Mesenchymal stem cell (in vitro differentiated cells and primary cell): ENCODE data around the gene ZNF576.

ENCODE experiments used
- DNase-seq: peaks from one replicate; pipeline ENCODE4 v3.0.0-alpha.2; 2013
- H2AFZ ChIP-seq: one replicate; pipeline ENCODE4 v1.6.1; 2013; ENCODE audit warnings: low read depth, mild to moderate bottlenecking, control low read depth, inconsistent platforms, low read length, moderate library complexity
- H2AK5ac ChIP-seq: 2 replicates; pipeline ENCODE4 v1.6.1; 2013; ENCODE audit warnings: low read length, moderate library complexity, mild to moderate bottlenecking, inconsistent platforms; ENCODE audit not compliant: severe bottlenecking
- H2BK120ac ChIP-seq: one replicate; pipeline ENCODE4 v1.6.1; 2013; ENCODE audit warnings: low read depth, mild to moderate bottlenecking, inconsistent platforms, low read length, moderate library complexity
- H2BK12ac ChIP-seq, 2 experiments: one replicate each; pipeline ENCODE4 v1.6.1; 2013; ENCODE audit warnings: inconsistent platforms in 2 of 2, low read length in 2 of 2, mild to moderate bottlenecking in 2 of 2, moderate library complexity in 2 of 2, control low read depth in 1 of 2
- H2BK15ac ChIP-seq: one replicate; pipeline ENCODE4 v1.6.1; 2013; ENCODE audit warnings: mild to moderate bottlenecking, low read depth, inconsistent platforms; ENCODE audit not compliant: poor library complexity, severe bottlenecking
- H2BK5ac ChIP-seq: 2 replicates; pipeline ENCODE4 v1.6.1; 2013; ENCODE audit warnings: low read depth, mild to moderate bottlenecking, low read length, control low read depth, inconsistent platforms; ENCODE audit not compliant: poor library complexity, severe bottlenecking
- H3K14ac ChIP-seq, 2 experiments: one replicate each; pipeline ENCODE4 v1.6.1; 2013; ENCODE audit warnings: inconsistent platforms in 2 of 2, low read length in 2 of 2, control low read depth in 1 of 2, mild to moderate bottlenecking in 1 of 2, moderate library complexity in 1 of 2
- H3K18ac ChIP-seq, 2 experiments: one replicate each; pipeline ENCODE4 v1.6.1; 2013; ENCODE audit warnings: inconsistent platforms in 2 of 2, low read length in 2 of 2, control low read depth in 1 of 2, low read depth in 1 of 2, mild to moderate bottlenecking in 1 of 2
- H3K23ac ChIP-seq, 2 experiments: one replicate each; pipeline ENCODE4 v1.6.1; 2013; ENCODE audit warnings: inconsistent platforms in 2 of 2, low read length in 2 of 2, mild to moderate bottlenecking in 2 of 2, moderate library complexity in 2 of 2, control low read depth in 1 of 2
- H3K27ac ChIP-seq: 2 replicates; pipeline ENCODE4 v1.5.1; 2013; ENCODE audit warnings: mild to moderate bottlenecking, moderate library complexity, low read length, control low read depth, inconsistent platforms; ENCODE audit not compliant: poor library complexity, severe bottlenecking
- H3K27me3 ChIP-seq, 2 experiments: 2 replicates each; pipeline versions ENCODE4 v1.6.1 to v1.7.0; 2013; ENCODE audit warnings: low read length in 2 of 2, mild to moderate bottlenecking in 2 of 2, moderate library complexity in 2 of 2, control low read depth in 1 of 2, inconsistent platforms in 1 of 2; ENCODE audit not compliant: control insufficient read depth in 1 of 2, insufficient read depth in 1 of 2
- H3K36me3 ChIP-seq, 2 experiments: 2 replicates each; pipeline versions ENCODE4 v1.6.1 to v1.7.0; 2013; ENCODE audit warnings: low read length in 2 of 2, control low read depth in 1 of 2, inconsistent platforms in 1 of 2, low read depth in 1 of 2, mild to moderate bottlenecking in 1 of 2; ENCODE audit not compliant: insufficient read depth in 2 of 2, control insufficient read depth in 1 of 2
- H3K4ac ChIP-seq, 2 experiments: one replicate each; pipeline ENCODE4 v1.6.1; 2013; ENCODE audit warnings: inconsistent platforms in 2 of 2, low read length in 2 of 2, mild to moderate bottlenecking in 2 of 2, moderate library complexity in 2 of 2, control low read depth in 1 of 2, low read depth in 1 of 2
- H3K4me1 ChIP-seq: 2 replicates; pipeline ENCODE4 v1.6.1; 2013; ENCODE audit warnings: low read depth, low read length, control low read depth; ENCODE audit not compliant: control insufficient read depth, insufficient read depth
- H3K4me2 ChIP-seq: 2 replicates; pipeline ENCODE4 v1.6.1; 2013; ENCODE audit warnings: low read length, mild to moderate bottlenecking, inconsistent platforms; ENCODE audit not compliant: poor library complexity, severe bottlenecking
- H3K4me3 ChIP-seq, 2 experiments: 2 replicates each; pipeline versions ENCODE4 v1.5.1 to v1.7.0; 2013; ENCODE audit warnings: low read length in 2 of 2, mild to moderate bottlenecking in 2 of 2, control low read depth in 1 of 2, low read depth in 1 of 2; ENCODE audit not compliant: insufficient read depth in 1 of 2
- H3K79me1 ChIP-seq: replicated peaks from 2 replicates; pipeline ENCODE4 v1.6.1; 2013; ENCODE audit warnings: mild to moderate bottlenecking, control low read depth, low read length, inconsistent platforms; ENCODE audit not compliant: poor library complexity, severe bottlenecking
- H3K9ac ChIP-seq: 2 replicates; pipeline ENCODE4 v1.7.0; 2013; ENCODE audit warnings: mild to moderate bottlenecking, low read length, moderate library complexity
- H3K9me3 ChIP-seq: 2 replicates; pipeline ENCODE4 v1.7.0; 2013; ENCODE audit warnings: mild to moderate bottlenecking, low read length; ENCODE audit not compliant: control insufficient read depth
- H4K8ac ChIP-seq: one replicate; pipeline ENCODE4 v1.6.1; 2013; ENCODE audit warnings: inconsistent platforms, mild to moderate bottlenecking, low read length, moderate library complexity
- H4K91ac ChIP-seq: one replicate; pipeline ENCODE4 v1.6.1; 2013; ENCODE audit warnings: mild to moderate bottlenecking, low read length, inconsistent platforms
- WGBS: methylation state at CpG from one replicate; pipeline ENCODE4 v1.1.7; 2013; ENCODE audit warnings: mixed read lengths; 5-methylcytosine and 5-hydroxymethylcytosine counted together

Gene ZNF576

GRCh38 chr19:43616306-43616705 lies 19.9 kb downstream of the ZNF576 start:
- no peaks in the 10 kb centered on the region for H3K27me3 ChIP-seq
- H2BK15ac ChIP-seq, result no peak overlapping the region
- no peak overlapping the region for H3K23ac ChIP-seq
- H4K91ac ChIP-seq, result no peak overlapping the region
- H3K14ac ChIP-seq, result no peak overlapping the region
- H2BK5ac ChIP-seq, result no peak overlapping the region
- no peak for DNase-seq
- H2BK12ac ChIP-seq, result no peak overlapping the region
- peaks cover 28 to 32% of the 10 kb centered on the region in 2 experiments for H3K36me3 ChIP-seq
- no peak overlapping the region for H2AK5ac ChIP-seq
- H3K9me3 ChIP-seq, result no peaks in the 10 kb centered on the region
- no peak overlapping the region for H2AFZ ChIP-seq
- H2BK120ac ChIP-seq, result no peak overlapping the region
- WGBS, result no CpG with 5 or more reads among the region's 1 CpG
- no peak overlapping the region for H4K8ac ChIP-seq
- no peak overlapping the region for H3K9ac ChIP-seq
- H3K27ac ChIP-seq, result no peak overlapping the region
- H3K4me1 ChIP-seq, result peaks cover 13% of the 10 kb centered on the region
- no peak overlapping the region for H3K4me3 ChIP-seq
- no peak overlapping the region for H3K18ac ChIP-seq
- H3K79me1 ChIP-seq, result peaks cover 39% of the 10 kb centered on the region
- H3K4me2 ChIP-seq, result no peak overlapping the region
- no peak overlapping the region for H3K4ac ChIP-seq

GRCh38 chr19:43616954-43617353 lies 20.6 kb downstream of the ZNF576 start:
- H4K91ac ChIP-seq, result no peak overlapping the region
- no peak overlapping the region for H3K4me3 ChIP-seq
- H2AK5ac ChIP-seq, result no peak overlapping the region
- H4K8ac ChIP-seq, result no peak overlapping the region
- H3K36me3 ChIP-seq, result peaks cover 22 to 26% of the 10 kb centered on the region in 2 experiments
- no peak overlapping the region for H2BK120ac ChIP-seq
- no peaks in the 10 kb centered on the region for H3K27me3 ChIP-seq
- H3K4me2 ChIP-seq, result no peak overlapping the region
- H3K9me3 ChIP-seq, result no peaks in the 10 kb centered on the region
- no peak overlapping the region for H3K4ac ChIP-seq
- H3K79me1 ChIP-seq, result peaks cover 36% of the 10 kb centered on the region
- H2BK12ac ChIP-seq, result no peak overlapping the region
- H2AFZ ChIP-seq, result no peak overlapping the region
- 97% methylated on average over 6 of the region's 6 CpGs for WGBS
- peaks cover 13% of the 10 kb centered on the region for H3K4me1 ChIP-seq
- H2BK5ac ChIP-seq, result no peak overlapping the region
- DNase-seq, result no peak
- no peak overlapping the region for H3K9ac ChIP-seq
- no peak overlapping the region for H3K14ac ChIP-seq
- H3K23ac ChIP-seq, result no peak overlapping the region
- H3K18ac ChIP-seq, result no peak overlapping the region
- H3K27ac ChIP-seq, result no peak overlapping the region
- H2BK15ac ChIP-seq, result no peak overlapping the region

- H3K4me2 ChIP-seq, result peak overlapping the region; percentile 60
- WGBS, result 4% methylated on average over 14 of the region's 14 CpGs
These were observed 22.5 kb downstream of the ZNF576 start for GRCh38 chr19:43618921-43619261.

GRCh38 chr19:43619262-43620060 lies 23.1 kb downstream of the ZNF576 start, which contains the start of gene ZNF428:
ZNF428 (minus strand) TSS chr19:43619629; CDS start chr19:43614304, 5,325 bp downstream.
- H3K36me3 ChIP-seq, result peaks cover 0 to 21% of the 10 kb centered on the region in 2 experiments
- H3K14ac ChIP-seq, result peak within 1 kb of the TSS in 1 of 2 experiments; percentile 97
- H3K9me3 ChIP-seq, result no peaks in the 10 kb centered on the region
- peak within 1 kb of the TSS; percentile 91 for H3K27ac ChIP-seq
- peak within 1 kb of the TSS; percentile 60 for H3K4me2 ChIP-seq
- H2BK120ac ChIP-seq, result peak within 1 kb of the TSS; percentile 52
- no peaks in the 10 kb centered on the region for H3K27me3 ChIP-seq
- under 1% methylated on average over 81 of the region's 81 CpGs for WGBS
- H3K79me1 ChIP-seq, result peaks cover 21% of the 10 kb centered on the region
- peak within 1 kb of the TSS; percentile 75 for H2BK5ac ChIP-seq
- peak within 1 kb of the TSS; percentile 89 for H2AK5ac ChIP-seq
- H3K4me3 ChIP-seq, result peak within 1 kb of the TSS; percentile 75 to 91
- peak within 1 kb of the TSS; percentile 72 for H2AFZ ChIP-seq
- peak within 1 kb of the TSS; percentile 83 for H4K8ac ChIP-seq
- H4K91ac ChIP-seq, result peak within 1 kb of the TSS; percentile 67
- H3K23ac ChIP-seq, result peak within 1 kb of the TSS in 1 of 2 experiments; percentile 90
- peak within 1 kb of the TSS; percentile 78 to 93 for H3K18ac ChIP-seq
- H3K9ac ChIP-seq, result peak within 1 kb of the TSS; percentile 92
- peak within 1 kb of the TSS; percentile 18 to 56 for H2BK12ac ChIP-seq
- H2BK15ac ChIP-seq, result peak within 1 kb of the TSS; percentile 80
- DNase-seq, result peak; percentile 93
- H3K4me1 ChIP-seq, result peaks cover 10% of the 10 kb centered on the region
- peak within 1 kb of the TSS; percentile 42 to 91 for H3K4ac ChIP-seq

More at GRCh38 chr19:43618921-43619261, 22.5 kb downstream of the ZNF576 start:
- Histone ChIP-seq H3K9me3 (no peaks in the 10 kb centered on the region), H3K4me1 (peaks cover 10% of the 10 kb centered on the region), H3K27ac (peak overlapping the region; percentile 91), H4K8ac (peak overlapping the region; percentile 83), H2BK120ac (no peak overlapping the region), H4K91ac (peak overlapping the region; percentile 67), H3K4me3 (peak overlapping the region; percentile 75 to 91), H2BK12ac (peak overlapping the region in 1 of 2 experiments; percentile 56), H3K79me1 (peaks cover 26% of the 10 kb centered on the region), H2AFZ (peak overlapping the region; percentile 66), H2BK15ac (no peak overlapping the region), H3K9ac (peak overlapping the region; percentile 92), H3K14ac (peak overlapping the region in 1 of 2 experiments; percentile 85), H3K27me3 (no peaks in the 10 kb centered on the region), H3K23ac (no peak overlapping the region), H2AK5ac (peak overlapping the region; percentile 89), H3K18ac (peak overlapping the region; percentile 78 to 93), H3K36me3 (peaks cover 3 to 19% of the 10 kb centered on the region in 2 experiments), H2BK5ac (no peak overlapping the region), H3K4ac (peak overlapping the region; percentile 42 to 85)
- no peak for DNase-seq
